GM21737 (cell line): ENCODE measurements around the gene XAGE1A.
"Not testable (repeated sequence)": the region's sequence is repeated elsewhere in the genome, so short reads cannot be mapped to it uniquely, and the experiment has no call there.

Experiments
- ATAC-seq: cut with Tn5 transposase; IDR thresholded peaks from one replicate; pipeline ENCODE4 v1.9.1; 2021; ENCODE audit warnings: mild to moderate bottlenecking, moderate library complexity; ENCODE audit not compliant: unreplicated experiment

Gene XAGE1A

DNA sequence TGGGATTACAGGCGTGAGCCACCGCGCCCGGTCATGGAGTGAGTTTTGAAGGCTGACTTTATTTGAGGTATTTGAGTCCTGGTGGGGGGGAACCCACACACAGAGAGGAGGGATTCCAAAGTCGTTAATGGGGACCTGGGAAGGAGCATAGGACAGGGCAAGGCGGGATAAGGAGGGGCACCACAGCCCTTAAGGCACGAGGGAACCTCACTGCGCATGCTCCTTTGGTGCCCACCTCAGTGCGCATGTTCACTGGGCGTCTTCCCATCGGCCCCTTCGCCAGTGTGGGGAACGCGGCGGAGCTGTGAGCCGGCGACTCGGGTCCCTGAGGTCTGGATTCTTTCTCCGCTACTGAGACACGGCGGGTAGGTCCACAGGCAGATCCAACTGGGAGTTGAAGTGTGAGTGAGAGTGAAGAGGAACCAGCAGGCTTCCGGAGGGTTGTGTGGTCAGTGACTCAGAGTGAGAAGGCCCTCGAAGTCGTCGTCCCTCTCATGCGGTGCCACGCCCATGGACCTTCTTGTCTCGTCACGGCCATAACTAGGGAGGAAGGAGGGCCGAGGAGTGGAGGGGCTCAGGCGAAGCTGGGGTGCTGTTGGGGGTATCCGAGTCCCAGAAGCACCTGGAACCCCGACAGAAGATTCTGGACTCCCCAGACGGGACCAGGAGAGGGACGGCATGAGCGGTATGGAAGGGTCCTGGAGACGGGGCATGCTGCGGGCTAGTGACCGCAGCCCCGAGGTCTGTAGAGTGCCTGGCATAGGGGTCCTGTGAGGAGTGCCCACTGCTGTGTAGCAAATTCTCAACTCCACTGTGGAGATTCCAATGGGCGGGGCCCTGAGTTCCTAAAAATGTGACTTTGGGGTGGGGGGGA is at the start of gene XAGE1A:
TSS of gene XAGE1A (plus strand) at position 264 of the 874 bp plus-strand sequence. CDS start 1,554 bp downstream, outside the sequence.
- ATAC-seq: not testable (repeated sequence)

DNA sequence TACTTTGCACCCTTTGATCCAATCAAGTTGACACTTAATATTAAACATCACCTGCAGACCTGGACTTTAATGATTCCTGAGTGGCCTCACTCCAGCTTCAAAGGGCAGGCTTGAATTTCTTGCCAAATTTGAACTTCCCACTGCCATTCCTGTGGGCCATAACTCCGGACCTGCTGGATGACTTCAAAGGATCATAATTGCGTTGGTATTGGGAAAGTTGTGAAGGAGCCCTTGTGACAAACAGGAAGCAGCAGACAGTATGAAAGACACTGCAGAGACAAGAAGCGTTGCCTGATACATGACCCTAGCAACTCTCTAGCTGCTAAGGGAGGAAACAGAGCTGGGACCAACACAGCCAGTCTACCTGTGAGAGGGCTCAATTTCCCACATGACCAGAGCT is 43.6 kb upstream of the XAGE1A start:
- ATAC-seq: not testable (repeated sequence)

DNA sequence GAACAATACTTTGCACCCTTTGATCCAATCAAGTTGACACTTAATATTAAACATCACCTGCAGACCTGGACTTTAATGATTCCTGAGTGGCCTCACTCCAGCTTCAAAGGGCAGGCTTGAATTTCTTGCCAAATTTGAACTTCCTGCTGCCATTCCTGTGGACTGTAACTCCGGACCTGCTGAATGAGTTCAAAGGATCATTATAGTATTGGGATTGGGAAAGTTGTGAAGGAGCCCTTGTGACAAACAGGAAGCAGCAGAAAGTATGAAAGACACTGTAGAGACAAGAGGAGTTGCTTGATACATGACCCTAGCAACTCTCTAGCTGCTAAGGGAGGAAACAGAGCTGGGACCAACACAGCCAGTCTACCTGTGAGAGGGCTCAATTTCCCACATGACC is 24.3 kb upstream of the XAGE1A start:
- not testable (repeated sequence) for ATAC-seq

DNA sequence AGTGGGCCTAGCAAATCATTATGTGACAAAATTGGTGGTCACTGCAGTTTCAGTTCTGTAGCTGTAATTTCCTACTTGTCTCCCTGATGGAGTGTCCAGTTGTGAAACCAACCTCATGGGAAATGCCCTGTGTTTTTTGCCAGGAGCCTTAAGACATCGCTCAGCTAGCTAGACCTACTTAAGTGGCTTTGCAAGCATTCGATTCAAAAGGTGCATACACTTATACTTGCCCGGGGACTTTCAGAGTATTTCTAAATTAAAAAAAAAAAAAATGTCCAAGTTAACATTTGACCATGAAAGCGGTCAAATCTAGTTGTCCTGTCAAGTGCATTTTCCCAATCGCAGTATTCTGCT is 788 bp downstream of the XAGE1A start:
- ATAC-seq: not testable (repeated sequence)

GRCh38 chrX:52501362-52501761 is 5.8 kb downstream of the XAGE1A start:
- ATAC-seq: not testable (repeated sequence)

DNA sequence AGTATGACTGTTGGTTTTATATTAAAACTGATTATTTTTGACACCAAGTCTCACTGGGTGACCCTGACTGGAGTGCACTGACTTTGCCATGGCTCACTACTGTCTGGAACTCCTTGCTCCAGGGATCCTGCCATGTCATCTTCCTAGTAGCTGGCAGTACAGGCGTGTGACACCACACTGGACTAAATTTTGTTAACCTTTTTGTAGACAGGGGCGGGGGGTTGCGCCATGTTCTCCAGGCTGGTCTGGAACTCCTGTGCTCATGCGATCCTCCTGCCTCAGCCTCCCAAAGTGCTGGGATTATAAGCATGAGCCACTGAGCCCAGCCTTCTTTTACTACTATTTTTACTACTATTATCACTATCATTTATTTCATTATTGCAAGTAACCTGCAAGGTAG is 8.9 kb downstream of the XAGE1A start:
- no peak for ATAC-seq

- ATAC-seq: no peak
These were observed 11.7 kb downstream of the XAGE1A start for GRCh38 chrX:52507331-52507730.

GRCh38 chrX:52509916-52510315 is 14.3 kb downstream of the XAGE1A start:
- ATAC-seq: no peak

GRCh38 chrX:52511126-52511525 is 15.5 kb downstream of the XAGE1A start:
- ATAC-seq: not testable (repeated sequence)

DNA sequence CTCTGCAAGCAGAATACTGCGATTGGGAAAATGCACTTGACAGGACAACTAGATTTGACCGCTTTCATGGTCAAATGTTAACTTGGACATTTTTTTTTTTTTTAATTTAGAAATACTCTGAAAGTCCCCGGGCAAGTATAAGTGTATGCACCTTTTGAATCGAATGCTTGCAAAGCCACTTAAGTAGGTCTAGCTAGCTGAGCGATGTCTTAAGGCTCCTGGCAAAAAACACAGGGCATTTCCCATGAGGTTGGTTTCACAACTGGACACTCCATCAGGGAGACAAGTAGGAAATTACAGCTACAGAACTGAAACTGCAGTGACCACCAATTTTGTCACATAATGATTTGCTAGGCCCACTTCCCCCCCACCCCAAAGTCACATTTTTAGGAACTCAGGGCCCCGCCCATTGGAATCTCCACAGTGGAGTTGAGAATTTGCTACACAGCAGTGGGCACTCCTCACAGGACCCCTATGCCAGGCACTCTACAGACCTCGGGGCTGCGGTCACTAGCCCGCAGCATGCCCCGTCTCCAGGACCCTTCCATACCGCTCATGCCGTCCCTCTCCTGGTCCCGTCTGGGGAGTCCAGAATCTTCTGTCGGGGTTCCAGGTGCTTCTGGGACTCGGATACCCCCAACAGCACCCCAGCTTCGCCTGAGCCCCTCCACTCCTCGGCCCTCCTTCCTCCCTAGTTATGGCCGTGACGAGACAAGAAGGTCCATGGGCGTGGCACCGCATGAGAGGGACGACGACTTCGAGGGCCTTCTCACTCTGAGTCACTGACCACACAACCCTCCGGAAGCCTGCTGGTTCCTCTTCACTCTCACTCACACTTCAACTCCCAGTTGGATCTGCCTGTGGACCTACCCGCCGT is 20.7 kb downstream of the XAGE1A start:
- not testable (repeated sequence) for ATAC-seq

DNA sequence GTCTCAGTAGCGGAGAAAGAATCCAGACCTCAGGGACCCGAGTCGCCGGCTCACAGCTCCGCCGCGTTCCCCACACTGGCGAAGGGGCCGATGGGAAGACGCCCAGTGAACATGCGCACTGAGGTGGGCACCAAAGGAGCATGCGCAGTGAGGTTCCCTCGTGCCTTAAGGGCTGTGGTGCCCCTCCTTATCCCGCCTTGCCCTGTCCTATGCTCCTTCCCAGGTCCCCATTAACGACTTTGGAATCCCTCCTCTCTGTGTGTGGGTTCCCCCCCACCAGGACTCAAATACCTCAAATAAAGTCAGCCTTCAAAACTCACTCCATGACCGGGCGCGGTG is 21.3 kb downstream of the XAGE1A start, which contains the start of gene XAGE1B:
TSS of gene XAGE1B (minus strand) at position 77 of the 339 bp plus-strand sequence. CDS start 1,536 bp downstream, outside the sequence.
- not testable (repeated sequence) for ATAC-seq

DNA sequence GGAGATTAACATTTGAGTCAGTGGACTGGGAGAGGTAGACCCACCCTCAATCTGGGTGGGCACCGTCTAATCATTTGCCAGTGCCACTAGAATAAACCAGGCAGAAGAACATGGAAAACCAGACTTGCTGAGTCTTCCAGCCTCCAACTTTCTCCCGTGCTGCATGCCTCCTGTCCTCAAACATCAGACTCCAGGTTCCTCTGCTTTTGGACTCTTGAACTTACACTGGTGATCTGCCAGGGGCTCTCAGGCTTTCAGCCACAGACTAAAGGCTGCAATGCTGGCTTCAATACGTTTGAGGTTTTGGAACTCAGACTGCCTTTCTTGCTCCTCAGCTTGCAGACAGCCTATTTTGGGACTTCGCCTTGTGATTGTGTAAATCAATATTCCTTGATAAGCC is 45.4 kb downstream of the XAGE1A start:
- ATAC-seq: not testable (repeated sequence)

- no peak for ATAC-seq
These were observed 46.7 kb downstream of the XAGE1A start for GRCh38 chrX:52542311-52542710.

DNA sequence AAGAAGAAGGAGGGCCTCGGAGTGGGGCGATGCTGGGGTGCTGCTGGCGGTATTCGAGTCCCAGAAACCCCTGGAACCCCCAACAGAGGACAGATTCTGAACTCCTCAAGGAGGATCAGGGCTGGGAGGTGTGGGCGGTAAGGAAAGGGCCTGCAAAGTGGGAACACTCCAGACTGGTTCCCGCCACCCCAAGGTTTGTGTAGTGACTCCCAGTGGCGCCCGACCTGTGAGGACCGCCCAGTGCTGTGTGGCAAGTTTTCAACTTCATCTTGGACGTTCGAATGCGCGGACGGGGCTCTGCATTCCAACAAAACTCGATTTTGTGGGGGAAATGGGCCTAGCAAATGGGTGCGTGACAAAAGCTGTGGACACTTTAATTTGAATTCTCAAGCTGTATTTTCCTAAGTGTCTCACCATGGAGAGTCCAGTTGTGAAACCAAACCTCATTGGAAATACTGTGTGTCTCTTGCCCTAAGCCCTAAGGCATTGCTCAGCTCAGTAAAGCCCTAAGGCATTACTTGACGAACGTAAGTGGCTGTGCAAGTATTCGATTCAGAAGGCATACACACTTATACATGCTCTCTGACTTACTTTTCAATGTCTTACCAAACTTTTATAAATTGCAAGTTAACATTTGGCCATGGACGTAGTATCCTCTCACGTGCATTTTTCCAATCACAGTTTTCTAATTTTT is 48.7 kb downstream of the XAGE1A start:
- no peak for ATAC-seq

DNA sequence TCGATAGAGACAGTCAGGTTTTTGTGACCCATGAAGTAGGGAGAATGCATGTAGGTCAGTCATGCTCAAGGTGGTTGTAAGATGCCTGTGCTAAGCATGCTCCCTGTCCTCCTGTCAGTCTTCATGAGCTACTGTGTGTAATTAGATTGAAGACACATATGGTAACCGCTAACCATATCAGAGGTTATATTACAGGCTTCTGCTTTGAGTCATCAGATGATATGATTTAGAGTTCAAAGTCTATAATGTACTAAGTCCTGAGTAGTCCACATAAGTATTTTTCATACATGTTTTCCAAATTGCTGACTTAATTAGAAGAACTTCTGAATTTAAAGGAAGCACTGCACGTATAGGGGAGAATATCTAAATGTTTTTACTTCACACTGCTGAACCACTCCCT is 53.2 kb downstream of the XAGE1A start:
- not testable (repeated sequence) for ATAC-seq
